ENCODE data around the gene TSPAN18. TPM values are rescaled to one million over a fixed set of nuclear protein-coding genes. Genes with fewer than 3 reads are reported as not detected.
A peak's percentile ranks its signal among the peaks of the same experiment; 100 is the strongest.

Gene TSPAN18
- total and polyA plus RNA-seq, 2 experiments from 2014 or later = 9.5 to 21.5 TPM

GRCh38 chr11:44946263-44946662 lies 219.5 kb downstream of the TSPAN18 start:
- Histone ChIP-seq H3K4me1 (ENCODE audit: insufficient read depth) (peaks cover 4% of the 10 kb centered on the region), H3K27ac (no peak overlapping the region), H4K20me1 (ENCODE audit: insufficient read depth, poor library complexity, severe bottlenecking) (no peaks in the 10 kb centered on the region), H3K9me2 (replicated peaks; ENCODE audit: insufficient read depth) (no peaks in the 10 kb centered on the region), H3K27me3 (no peaks in the 10 kb centered on the region), H3K9me3 (ENCODE audit: low read depth) (no peaks in the 10 kb centered on the region), H3K4me3 (no peak overlapping the region), H3K4me2 (no peak overlapping the region), H3K36me3 (replicated peaks; ENCODE audit: insufficient read depth, low read depth) (no peaks in the 10 kb centered on the region), H2AFZ (no peak overlapping the region), H3K79me2 (peaks cover 15% of the 10 kb centered on the region)
- DNase-seq (ENCODE audit: low spot score) = no peak
- 89% methylated on average over 12 of the region's 12 CpGs for WGBS (ENCODE audit: low lambda C conversion rate, missing lambda C conversion rate)
- TF ChIP-seq EZH2phosphoT487 (IDR thresholded peaks at IDR 0.05; ENCODE audit: low read depth, severe bottlenecking, unreplicated experiment) = no peak

DNA sequence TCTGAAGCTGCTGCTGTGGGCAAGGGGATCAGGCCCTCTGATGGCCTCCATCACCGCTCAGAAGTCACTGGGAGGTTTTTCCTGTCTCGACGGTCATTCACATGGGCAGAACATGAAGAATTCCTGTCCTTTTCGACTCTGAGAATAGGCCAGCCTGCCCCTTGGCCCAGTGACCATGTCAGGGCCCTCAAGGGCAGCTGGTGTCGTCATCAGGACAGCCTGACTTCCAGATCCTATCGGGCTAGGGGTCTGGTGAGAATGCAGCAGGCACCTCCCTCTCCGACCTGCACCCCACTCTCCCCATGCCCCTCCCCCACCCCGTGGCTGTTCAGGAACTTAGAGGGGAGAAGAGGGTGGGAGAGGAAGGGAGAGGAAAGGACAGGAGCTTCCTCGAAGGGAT lies 220.4 kb downstream of the TSPAN18 start:
- 82% methylated on average over 9 of the region's 9 CpGs for WGBS (ENCODE audit: low lambda C conversion rate, missing lambda C conversion rate)
- H2AFZ ChIP-seq = no peak overlapping the region
- no peaks in the 10 kb centered on the region for H3K36me3 ChIP-seq (replicated peaks; ENCODE audit: insufficient read depth, low read depth)
- peaks cover 4% of the 10 kb centered on the region for H3K4me1 ChIP-seq (ENCODE audit: insufficient read depth)
- H3K79me2 ChIP-seq = peaks cover 15% of the 10 kb centered on the region
- H3K4me3 ChIP-seq = no peak overlapping the region
- no peaks in the 10 kb centered on the region for H3K9me2 ChIP-seq (replicated peaks; ENCODE audit: insufficient read depth)
- no peaks in the 10 kb centered on the region for H3K27me3 ChIP-seq
- no peaks in the 10 kb centered on the region for H3K9me3 ChIP-seq (ENCODE audit: low read depth)
- DNase-seq (ENCODE audit: low spot score) = no peak
- H4K20me1 ChIP-seq (ENCODE audit: insufficient read depth, poor library complexity, severe bottlenecking) = no peaks in the 10 kb centered on the region
- no peak for TF ChIP-seq EZH2phosphoT487 (IDR thresholded peaks at IDR 0.05; ENCODE audit: low read depth, severe bottlenecking, unreplicated experiment)
- TF ChIP-seq, protein P1, sequence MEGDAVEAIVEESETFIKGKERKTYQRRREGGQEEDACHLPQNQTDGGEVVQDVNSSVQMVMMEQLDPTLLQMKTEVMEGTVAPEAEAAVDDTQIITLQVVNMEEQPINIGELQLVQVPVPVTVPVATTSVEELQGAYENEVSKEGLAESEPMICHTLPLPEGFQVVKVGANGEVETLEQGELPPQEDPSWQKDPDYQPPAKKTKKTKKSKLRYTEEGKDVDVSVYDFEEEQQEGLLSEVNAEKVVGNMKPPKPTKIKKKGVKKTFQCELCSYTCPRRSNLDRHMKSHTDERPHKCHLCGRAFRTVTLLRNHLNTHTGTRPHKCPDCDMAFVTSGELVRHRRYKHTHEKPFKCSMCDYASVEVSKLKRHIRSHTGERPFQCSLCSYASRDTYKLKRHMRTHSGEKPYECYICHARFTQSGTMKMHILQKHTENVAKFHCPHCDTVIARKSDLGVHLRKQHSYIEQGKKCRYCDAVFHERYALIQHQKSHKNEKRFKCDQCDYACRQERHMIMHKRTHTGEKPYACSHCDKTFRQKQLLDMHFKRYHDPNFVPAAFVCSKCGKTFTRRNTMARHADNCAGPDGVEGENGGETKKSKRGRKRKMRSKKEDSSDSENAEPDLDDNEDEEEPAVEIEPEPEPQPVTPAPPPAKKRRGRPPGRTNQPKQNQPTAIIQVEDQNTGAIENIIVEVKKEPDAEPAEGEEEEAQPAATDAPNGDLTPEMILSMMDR (IDR thresholded peaks at IDR 0.05; ENCODE audit: poor library complexity) = no peak
- no peak for TF ChIP-seq EZH2 (IDR thresholded peaks at IDR 0.05; ENCODE audit: borderline replicate concordance)
- no peak overlapping the region for H3K27ac ChIP-seq
- no peak overlapping the region for H3K4me2 ChIP-seq

DNA sequence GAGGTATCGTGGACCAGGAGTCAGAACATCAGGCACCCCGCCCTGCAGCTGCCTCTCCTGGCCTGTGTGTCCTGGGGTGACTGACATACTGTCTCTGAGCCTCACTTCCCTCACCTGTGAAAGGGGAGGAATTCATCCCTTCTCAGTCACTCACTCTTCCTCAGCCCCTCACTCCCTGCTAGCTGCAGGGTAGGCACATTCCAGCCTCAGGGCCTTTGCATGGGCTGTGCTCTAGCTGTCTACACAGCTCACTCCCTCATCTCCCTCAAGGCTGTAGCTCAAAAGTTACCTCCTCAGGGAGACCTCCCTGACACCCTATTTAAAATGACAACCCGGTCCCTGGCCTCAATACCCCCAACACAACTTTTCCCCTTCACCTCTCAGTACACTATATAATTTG lies 221.4 kb downstream of the TSPAN18 start:
- Histone ChIP-seq H3K4me3 (no peak overlapping the region), H3K4me1 (ENCODE audit: insufficient read depth) (peaks cover 10% of the 10 kb centered on the region), H4K20me1 (ENCODE audit: insufficient read depth, poor library complexity, severe bottlenecking) (no peaks in the 10 kb centered on the region), H3K9me2 (replicated peaks; ENCODE audit: insufficient read depth) (no peaks in the 10 kb centered on the region), H3K27ac (no peak overlapping the region), H3K79me2 (peaks cover 11% of the 10 kb centered on the region), H3K27me3 (no peaks in the 10 kb centered on the region), H2AFZ (no peak overlapping the region), H3K9me3 (ENCODE audit: low read depth) (no peaks in the 10 kb centered on the region), H3K36me3 (replicated peaks; ENCODE audit: insufficient read depth, low read depth) (no peaks in the 10 kb centered on the region), H3K4me2 (no peak overlapping the region)
- no peak for DNase-seq (ENCODE audit: low spot score)
- TF ChIP-seq EZH2 (IDR thresholded peaks at IDR 0.05; ENCODE audit: borderline replicate concordance) (no peak), EZH2phosphoT487 (IDR thresholded peaks at IDR 0.05; ENCODE audit: low read depth, severe bottlenecking, unreplicated experiment) (no peak)
- TF ChIP-seq, protein P1 (IDR thresholded peaks at IDR 0.05; ENCODE audit: poor library complexity) = no peak
- 95% methylated on average over 3 of the region's 3 CpGs for WGBS (ENCODE audit: low lambda C conversion rate, missing lambda C conversion rate)

- no peaks in the 10 kb centered on the region for H3K36me3 ChIP-seq (replicated peaks; ENCODE audit: insufficient read depth, low read depth)
- peak; percentile 72 for DNase-seq (ENCODE audit: low spot score)
- no peaks in the 10 kb centered on the region for H3K9me3 ChIP-seq (ENCODE audit: low read depth)
- H3K27me3 ChIP-seq = no peaks in the 10 kb centered on the region
- peaks cover 11% of the 10 kb centered on the region for H3K79me2 ChIP-seq
- H3K9me2 ChIP-seq (replicated peaks; ENCODE audit: insufficient read depth) = no peaks in the 10 kb centered on the region
- peak overlapping the region; percentile 64 for H3K27ac ChIP-seq
- H3K4me1 ChIP-seq (ENCODE audit: insufficient read depth) = peaks cover 10% of the 10 kb centered on the region
- H4K20me1 ChIP-seq (ENCODE audit: insufficient read depth, poor library complexity, severe bottlenecking) = no peaks in the 10 kb centered on the region
- H2AFZ ChIP-seq = peak overlapping the region; percentile 89
- H3K4me2 ChIP-seq = peak overlapping the region; percentile 94
- H3K4me3 ChIP-seq = peak overlapping the region; percentile 85
- WGBS (ENCODE audit: low lambda C conversion rate, missing lambda C conversion rate) = 5% methylated on average over 23 of the region's 57 CpGs
- TF ChIP-seq EZH2 (IDR thresholded peaks at IDR 0.05; ENCODE audit: borderline replicate concordance) = no peak
- TF ChIP-seq, protein P1 (IDR thresholded peaks at IDR 0.05; ENCODE audit: poor library complexity) = peak; percentile 65
Observed at GRCh38 chr11:44949160-44950030, 222.6 kb downstream of the TSPAN18 start.
